ENCODE data around the gene ZMPSTE24.

The ZMPSTE24 gene

DNA sequence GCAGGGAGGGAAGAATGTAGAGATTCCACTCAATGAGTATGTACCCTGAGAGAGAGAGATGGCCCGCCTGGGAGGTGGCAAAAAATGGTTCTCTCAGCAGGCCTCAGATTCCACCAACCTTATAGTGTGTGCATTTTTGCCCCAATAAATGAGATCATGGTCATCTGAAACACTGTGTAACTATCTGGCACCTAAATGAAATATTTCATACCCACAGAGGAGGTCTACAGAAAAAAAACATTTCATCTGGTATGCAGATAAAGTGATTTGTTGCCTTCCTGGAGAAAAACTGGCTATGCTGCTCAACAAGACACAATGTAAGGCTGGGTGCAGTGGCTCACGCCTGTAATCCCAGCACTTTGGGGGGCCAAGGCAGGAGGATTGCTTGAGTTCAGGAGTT is 5.4 kb upstream of the ZMPSTE24 start (continued):
- TF ChIP-seq, protein P1, sequence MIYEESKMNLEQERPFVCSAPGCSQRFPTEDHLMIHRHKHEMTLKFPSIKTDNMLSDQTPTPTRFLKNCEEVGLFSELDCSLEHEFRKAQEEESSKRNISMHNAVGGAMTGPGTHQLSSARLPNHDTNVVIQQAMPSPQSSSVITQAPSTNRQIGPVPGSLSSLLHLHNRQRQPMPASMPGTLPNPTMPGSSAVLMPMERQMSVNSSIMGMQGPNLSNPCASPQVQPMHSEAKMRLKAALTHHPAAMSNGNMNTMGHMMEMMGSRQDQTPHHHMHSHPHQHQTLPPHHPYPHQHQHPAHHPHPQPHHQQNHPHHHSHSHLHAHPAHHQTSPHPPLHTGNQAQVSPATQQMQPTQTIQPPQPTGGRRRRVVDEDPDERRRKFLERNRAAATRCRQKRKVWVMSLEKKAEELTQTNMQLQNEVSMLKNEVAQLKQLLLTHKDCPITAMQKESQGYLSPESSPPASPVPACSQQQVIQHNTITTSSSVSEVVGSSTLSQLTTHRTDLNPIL (CRISPR knock-in tag; IDR thresholded peaks at IDR 0.05; ENCODE audit: low read depth): no peak
- no peak for TF ChIP-seq SNAI2 (CRISPR knock-in tag; IDR thresholded peaks at IDR 0.05)

DNA sequence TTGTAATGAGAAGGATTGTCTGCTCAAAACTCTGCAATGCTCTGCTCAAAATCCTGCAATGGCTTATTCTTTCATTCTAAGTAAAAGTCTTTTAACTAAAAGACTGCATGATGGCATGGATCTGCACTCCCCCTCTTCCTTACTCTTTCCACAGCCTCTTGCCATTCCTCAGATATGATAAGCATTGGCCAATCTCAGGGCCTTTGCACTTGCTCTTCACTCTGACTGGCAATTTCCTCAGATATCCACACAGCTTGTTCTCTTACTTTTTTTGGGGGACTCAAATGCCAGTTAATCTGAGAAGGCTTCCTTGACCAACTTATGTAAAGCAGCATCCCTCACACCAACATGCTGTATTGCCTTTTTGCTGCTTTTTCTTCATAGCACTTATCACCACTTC is 2.8 kb upstream of the ZMPSTE24 start:
- no peak for ATAC-seq
- TF ChIP-seq ZNF565 (CRISPR knock-in tag; conservative IDR thresholded peaks at IDR 0.05; ENCODE audit: low read depth) (no peak), ZFP30 (CRISPR knock-in tag; IDR thresholded peaks at IDR 0.05) (no peak)

DNA sequence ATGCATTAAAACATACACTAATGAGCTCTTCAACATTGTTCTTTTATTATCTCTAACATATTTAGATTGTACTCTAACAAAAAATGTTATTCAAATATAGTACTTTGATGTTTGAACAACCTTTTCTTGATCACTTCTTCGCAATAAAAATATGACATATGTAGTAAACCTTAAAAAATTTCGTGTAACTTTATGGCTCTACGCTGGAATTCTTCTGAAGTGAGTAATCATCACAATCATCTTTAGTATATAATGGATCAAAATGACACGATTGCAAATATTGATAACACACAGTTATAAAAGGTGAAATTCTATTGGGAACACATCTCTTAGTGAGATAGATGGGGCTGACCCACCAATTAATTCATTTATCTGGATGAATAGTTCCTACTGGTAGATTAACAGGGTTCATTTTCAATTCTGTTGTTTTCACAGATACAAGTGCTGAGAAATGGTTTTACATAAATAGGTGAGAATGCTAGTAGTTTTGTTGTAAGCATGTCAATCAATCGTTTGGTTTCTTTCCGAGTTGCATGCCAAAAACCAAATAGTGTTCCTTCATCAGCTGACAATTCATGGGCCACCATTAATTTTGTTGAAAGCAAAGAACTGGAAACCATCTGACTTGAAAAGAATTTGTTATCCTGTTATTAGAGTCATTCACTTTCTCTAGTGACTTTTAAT is 1.5 kb upstream of the ZMPSTE24 start:
- TF ChIP-seq SNAI2 (CRISPR knock-in tag; IDR thresholded peaks at IDR 0.05): no peak
- TF ChIP-seq BACH2 (CRISPR knock-in tag; IDR thresholded peaks at IDR 0.05; ENCODE audit: borderline replicate concordance): no peak
- TF ChIP-seq ESRRG (CRISPR knock-in tag; IDR thresholded peaks at IDR 0.05): no peak
- ATAC-seq: no peak

DNA sequence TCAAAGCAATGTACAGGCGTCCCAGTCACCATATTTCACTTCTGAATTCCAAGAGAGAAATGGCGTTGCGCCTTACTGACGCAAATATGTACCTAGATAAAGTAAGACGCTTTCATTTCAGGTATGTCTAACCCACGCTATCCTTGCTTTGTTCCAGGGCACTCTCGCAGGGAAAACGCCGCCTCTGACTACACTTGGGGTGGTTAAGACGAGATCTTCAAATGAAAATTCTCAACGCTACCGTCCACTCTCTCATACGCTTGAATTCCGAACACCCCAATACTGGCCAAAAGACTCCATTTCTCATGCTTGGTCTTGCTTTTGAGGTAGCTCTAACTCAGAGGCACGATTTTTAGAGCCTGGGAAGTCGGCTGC is 736 bp upstream of the ZMPSTE24 start:
- ATAC-seq: peak; percentile 34
- no peak for TF ChIP-seq TCF4 (CRISPR knock-in tag; IDR thresholded peaks at IDR 0.05; ENCODE audit: borderline replicate concordance)
- no peak for TF ChIP-seq ZNF8 (CRISPR knock-in tag; IDR thresholded peaks at IDR 0.05)

DNA sequence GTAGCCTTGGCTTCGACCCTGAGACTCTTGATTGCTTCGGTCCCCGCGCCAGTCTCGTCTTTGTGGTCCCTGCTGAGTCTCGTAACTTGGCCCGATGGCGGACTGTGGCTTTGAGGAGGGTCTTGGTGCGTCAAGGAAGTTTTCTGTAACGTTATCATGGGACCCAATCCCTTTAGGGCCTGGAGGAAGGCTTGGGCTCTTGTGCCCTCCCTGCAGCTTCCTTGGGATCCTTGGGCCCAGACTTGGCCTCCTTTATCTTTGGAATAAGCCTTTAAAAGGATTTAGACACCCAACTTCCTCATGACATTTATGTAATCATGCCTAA is 371 bp downstream of the ZMPSTE24 start:
- TF ChIP-seq ZFP30 (CRISPR knock-in tag; IDR thresholded peaks at IDR 0.05) (no peak), TCF4 (CRISPR knock-in tag; IDR thresholded peaks at IDR 0.05; ENCODE audit: borderline replicate concordance) (no peak), RARB (CRISPR knock-in tag; IDR thresholded peaks at IDR 0.05) (no peak), ZNF565 (CRISPR knock-in tag; conservative IDR thresholded peaks at IDR 0.05; ENCODE audit: low read depth) (no peak), ARNTL (CRISPR knock-in tag; IDR thresholded peaks at IDR 0.05; ENCODE audit: borderline replicate concordance, low read depth) (no peak), ISL1 (CRISPR knock-in tag; IDR thresholded peaks at IDR 0.05) (no peak), ZNF70 (CRISPR knock-in tag; IDR thresholded peaks at IDR 0.05) (no peak)
- TF ChIP-seq, protein P2, sequence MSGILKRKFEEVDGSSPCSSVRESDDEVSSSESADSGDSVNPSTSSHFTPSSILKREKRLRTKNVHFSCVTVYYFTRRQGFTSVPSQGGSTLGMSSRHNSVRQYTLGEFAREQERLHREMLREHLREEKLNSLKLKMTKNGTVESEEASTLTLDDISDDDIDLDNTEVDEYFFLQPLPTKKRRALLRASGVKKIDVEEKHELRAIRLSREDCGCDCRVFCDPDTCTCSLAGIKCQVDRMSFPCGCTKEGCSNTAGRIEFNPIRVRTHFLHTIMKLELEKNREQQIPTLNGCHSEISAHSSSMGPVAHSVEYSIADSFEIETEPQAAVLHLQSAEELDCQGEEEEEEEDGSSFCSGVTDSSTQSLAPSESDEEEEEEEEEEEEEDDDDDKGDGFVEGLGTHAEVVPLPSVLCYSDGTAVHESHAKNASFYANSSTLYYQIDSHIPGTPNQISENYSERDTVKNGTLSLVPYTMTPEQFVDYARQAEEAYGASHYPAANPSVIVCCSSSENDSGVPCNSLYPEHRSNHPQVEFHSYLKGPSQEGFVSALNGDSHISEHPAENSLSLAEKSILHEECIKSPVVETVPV (CRISPR knock-in tag; IDR thresholded peaks at IDR 0.05): no peak
- TF ChIP-seq, protein P1 (CRISPR knock-in tag; IDR thresholded peaks at IDR 0.05; ENCODE audit: low read depth): no peak
- TF ChIP-seq, protein P3, sequence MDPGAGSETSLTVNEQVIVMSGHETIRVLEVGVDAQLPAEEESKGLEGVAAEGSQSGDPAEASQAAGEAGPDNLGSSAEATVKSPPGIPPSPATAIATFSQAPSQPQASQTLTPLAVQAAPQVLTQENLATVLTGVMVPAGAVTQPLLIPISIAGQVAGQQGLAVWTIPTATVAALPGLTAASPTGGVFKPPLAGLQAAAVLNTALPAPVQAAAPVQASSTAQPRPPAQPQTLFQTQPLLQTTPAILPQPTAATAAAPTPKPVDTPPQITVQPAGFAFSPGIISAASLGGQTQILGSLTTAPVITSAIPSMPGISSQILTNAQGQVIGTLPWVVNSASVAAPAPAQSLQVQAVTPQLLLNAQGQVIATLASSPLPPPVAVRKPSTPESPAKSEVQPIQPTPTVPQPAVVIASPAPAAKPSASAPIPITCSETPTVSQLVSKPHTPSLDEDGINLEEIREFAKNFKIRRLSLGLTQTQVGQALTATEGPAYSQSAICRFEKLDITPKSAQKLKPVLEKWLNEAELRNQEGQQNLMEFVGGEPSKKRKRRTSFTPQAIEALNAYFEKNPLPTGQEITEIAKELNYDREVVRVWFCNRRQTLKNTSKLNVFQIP (CRISPR knock-in tag; IDR thresholded peaks at IDR 0.05; ENCODE audit: borderline replicate concordance, low read depth): no peak
- no peak; the same call in 1 of the 3 replicates for ATAC-seq

DNA sequence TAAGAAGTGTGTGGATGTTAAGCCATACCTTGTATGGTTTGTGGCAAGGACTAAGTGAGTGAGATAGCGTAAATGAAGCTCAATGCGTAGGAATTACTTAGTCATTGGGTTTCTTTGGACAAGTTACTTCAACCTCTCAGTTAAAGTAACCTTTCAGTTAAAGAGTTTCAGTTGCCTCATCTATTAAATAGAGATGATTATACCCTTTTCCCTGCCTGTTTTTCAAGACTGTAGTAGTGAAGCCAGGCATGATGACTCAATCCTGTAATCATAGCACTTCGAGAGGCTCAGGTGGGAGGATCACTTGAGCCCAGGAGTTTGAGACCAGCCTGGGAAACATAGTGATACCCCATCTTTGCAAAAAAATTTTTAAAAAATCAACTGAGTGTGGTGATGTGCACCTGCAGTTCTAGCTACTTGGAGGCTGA is 6.3 kb downstream of the ZMPSTE24 start:
- TF ChIP-seq, protein P4, sequence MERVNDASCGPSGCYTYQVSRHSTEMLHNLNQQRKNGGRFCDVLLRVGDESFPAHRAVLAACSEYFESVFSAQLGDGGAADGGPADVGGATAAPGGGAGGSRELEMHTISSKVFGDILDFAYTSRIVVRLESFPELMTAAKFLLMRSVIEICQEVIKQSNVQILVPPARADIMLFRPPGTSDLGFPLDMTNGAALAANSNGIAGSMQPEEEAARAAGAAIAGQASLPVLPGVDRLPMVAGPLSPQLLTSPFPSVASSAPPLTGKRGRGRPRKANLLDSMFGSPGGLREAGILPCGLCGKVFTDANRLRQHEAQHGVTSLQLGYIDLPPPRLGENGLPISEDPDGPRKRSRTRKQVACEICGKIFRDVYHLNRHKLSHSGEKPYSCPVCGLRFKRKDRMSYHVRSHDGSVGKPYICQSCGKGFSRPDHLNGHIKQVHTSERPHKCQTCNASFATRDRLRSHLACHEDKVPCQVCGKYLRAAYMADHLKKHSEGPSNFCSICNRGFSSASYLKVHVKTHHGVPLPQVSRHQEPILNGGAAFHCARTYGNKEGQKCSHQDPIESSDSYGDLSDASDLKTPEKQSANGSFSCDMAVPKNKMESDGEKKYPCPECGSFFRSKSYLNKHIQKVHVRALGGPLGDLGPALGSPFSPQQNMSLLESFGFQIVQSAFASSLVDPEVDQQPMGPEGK (CRISPR knock-in tag; IDR thresholded peaks at IDR 0.05; ENCODE audit: borderline replicate concordance): no peak
- TF ChIP-seq ESRRG (CRISPR knock-in tag; IDR thresholded peaks at IDR 0.05): no peak
- TF ChIP-seq, protein P3 (CRISPR knock-in tag; IDR thresholded peaks at IDR 0.05; ENCODE audit: borderline replicate concordance, low read depth): no peak
- TF ChIP-seq, protein P5, sequence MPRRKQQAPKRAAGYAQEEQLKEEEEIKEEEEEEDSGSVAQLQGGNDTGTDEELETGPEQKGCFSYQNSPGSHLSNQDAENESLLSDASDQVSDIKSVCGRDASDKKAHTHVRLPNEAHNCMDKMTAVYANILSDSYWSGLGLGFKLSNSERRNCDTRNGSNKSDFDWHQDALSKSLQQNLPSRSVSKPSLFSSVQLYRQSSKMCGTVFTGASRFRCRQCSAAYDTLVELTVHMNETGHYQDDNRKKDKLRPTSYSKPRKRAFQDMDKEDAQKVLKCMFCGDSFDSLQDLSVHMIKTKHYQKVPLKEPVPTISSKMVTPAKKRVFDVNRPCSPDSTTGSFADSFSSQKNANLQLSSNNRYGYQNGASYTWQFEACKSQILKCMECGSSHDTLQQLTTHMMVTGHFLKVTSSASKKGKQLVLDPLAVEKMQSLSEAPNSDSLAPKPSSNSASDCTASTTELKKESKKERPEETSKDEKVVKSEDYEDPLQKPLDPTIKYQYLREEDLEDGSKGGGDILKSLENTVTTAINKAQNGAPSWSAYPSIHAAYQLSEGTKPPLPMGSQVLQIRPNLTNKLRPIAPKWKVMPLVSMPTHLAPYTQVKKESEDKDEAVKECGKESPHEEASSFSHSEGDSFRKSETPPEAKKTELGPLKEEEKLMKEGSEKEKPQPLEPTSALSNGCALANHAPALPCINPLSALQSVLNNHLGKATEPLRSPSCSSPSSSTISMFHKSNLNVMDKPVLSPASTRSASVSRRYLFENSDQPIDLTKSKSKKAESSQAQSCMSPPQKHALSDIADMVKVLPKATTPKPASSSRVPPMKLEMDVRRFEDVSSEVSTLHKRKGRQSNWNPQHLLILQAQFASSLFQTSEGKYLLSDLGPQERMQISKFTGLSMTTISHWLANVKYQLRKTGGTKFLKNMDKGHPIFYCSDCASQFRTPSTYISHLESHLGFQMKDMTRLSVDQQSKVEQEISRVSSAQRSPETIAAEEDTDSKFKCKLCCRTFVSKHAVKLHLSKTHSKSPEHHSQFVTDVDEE (CRISPR knock-in tag; IDR thresholded peaks at IDR 0.05): no peak
- TF ChIP-seq GLIS3 (CRISPR knock-in tag; IDR thresholded peaks at IDR 0.05): no peak
- no peak for TF ChIP-seq ZFP30 (CRISPR knock-in tag; IDR thresholded peaks at IDR 0.05)
- no peak for TF ChIP-seq TCF4 (CRISPR knock-in tag; IDR thresholded peaks at IDR 0.05; ENCODE audit: borderline replicate concordance)
- TF ChIP-seq PPARA (CRISPR knock-in tag; IDR thresholded peaks at IDR 0.05; ENCODE audit: borderline replicate concordance): no peak
- no peak for TF ChIP-seq ARNTL (CRISPR knock-in tag; IDR thresholded peaks at IDR 0.05; ENCODE audit: borderline replicate concordance, low read depth)
- no peak for TF ChIP-seq ZC3H10 (CRISPR knock-in tag; IDR thresholded peaks at IDR 0.05)
- ATAC-seq: no peak
